Thymus (tissue), 14 donors: ENCODE measurements around the gene ANKRD13D. TPM values are rescaled to one million over a fixed set of nuclear protein-coding genes. Genes with fewer than 3 reads are reported as not detected.

Source experiments
- DNase-seq, 9 donors: peaks; one replicate each; pipeline ENCODE4 v3.0.0-alpha.2; 2013; ENCODE audit warnings: low spot score in 9 of 9, low read depth in 6 of 9, missing footprints in 1 of 9
- H3K27ac ChIP-seq, 2 donors: one replicate each; pipeline ENCODE4 v1.5.1; 2013; ENCODE audit warnings: control low read depth in 1 of 2, low read depth in 1 of 2, low read length in 1 of 2, mild to moderate bottlenecking in 1 of 2, moderate library complexity in 1 of 2
- H3K27me3 ChIP-seq, 2 donors: one replicate each; pipeline ENCODE4 v1.5.1; 2013; ENCODE audit warnings: low read length in 1 of 2; ENCODE audit not compliant: control insufficient read depth in 2 of 2, insufficient read depth in 1 of 2
- H3K36me3 ChIP-seq, 2 donors: one replicate each; pipeline ENCODE4 v1.5.1; 2013; ENCODE audit warnings: low read length in 1 of 2, mild to moderate bottlenecking in 1 of 2, moderate library complexity in 1 of 2; ENCODE audit not compliant: control insufficient read depth in 2 of 2, insufficient read depth in 2 of 2
- H3K4me1 ChIP-seq, 2 donors: one replicate each; pipeline ENCODE4 v1.5.1; 2013; ENCODE audit warnings: low read length in 2 of 2; ENCODE audit not compliant: control insufficient read depth in 2 of 2, insufficient read depth in 2 of 2
- H3K4me3 ChIP-seq, 2 donors: one replicate each; pipeline ENCODE4 v1.5.1; 2013; ENCODE audit warnings: low read length in 2 of 2, control low read depth in 1 of 2, mild to moderate bottlenecking in 1 of 2
- H3K9me3 ChIP-seq, 2 donors: one replicate each; pipeline ENCODE4 v1.5.1; 2013; ENCODE audit warnings: low read length in 1 of 2, mild to moderate bottlenecking in 1 of 2; ENCODE audit not compliant: control insufficient read depth in 2 of 2, insufficient read depth in 1 of 2
- WGBS: extraction: QIAGEN DNeasy Blood & Tissue Kit; methylation state at CpG from one replicate; pipeline ENCODE4 v1.1.7; 2013; 5-methylcytosine and 5-hydroxymethylcytosine counted together
- long read RNA-seq, 10 donors: transcript quantifications; one replicate each; lab custom pipeline, GENCODE V29; 2026
- polyA plus RNA-seq: library from polyadenylated mRNA; stranded (reverse); fragments of 200-250 nt; gene quantifications from one replicate; pipeline ENCODE4 v1.2.3, GENCODE V29; 2013
- total RNA-seq: library from RNA; stranded (reverse); fragments of 120-200 nt; gene quantifications from one replicate; pipeline ENCODE4 v1.2.4, GENCODE V29; 2013
- donor health status: healthy.

The ANKRD13D gene
- total RNA-seq (32.1 TPM), polyA plus RNA-seq (99.1 TPM)
- long read RNA-seq, donor 1: 0 reads
- long read RNA-seq, donor 2: 0 reads
- long read RNA-seq, donor 3, partial matches to known transcripts: 0 of 6 reads
- long read RNA-seq, donor 3, other reads (novel, unspliced or antisense): 0 of 6 reads
- long read RNA-seq, donor 4, partial matches to known transcripts: 5 of 9 reads
- long read RNA-seq, donor 4, other reads (novel, unspliced or antisense): 0 of 9 reads
- long read RNA-seq, donor 5, partial matches to known transcripts: 0 of 10 reads
- long read RNA-seq, donor 5, other reads (novel, unspliced or antisense): 0 of 10 reads
- long read RNA-seq, donor 6, partial matches to known transcripts: 0 of 4 reads
- long read RNA-seq, donor 6, other reads (novel, unspliced or antisense): 0 of 4 reads
- long read RNA-seq, donor 7: 0 reads
- long read RNA-seq, donor 8, partial matches to known transcripts: 0 of 4 reads
- long read RNA-seq, donor 8, other reads (novel, unspliced or antisense): 0 of 4 reads
- long read RNA-seq, donor 9, partial matches to known transcripts: 0 of 2 reads
- long read RNA-seq, donor 9, other reads (novel, unspliced or antisense): 0 of 2 reads
- long read RNA-seq, donor 10, transcript ANKRD13D-202 (15 exons, 2,881 nt): major isoform, 6 of 10 reads
- long read RNA-seq, donor 10, partial matches to known transcripts: 0 of 10 reads
- long read RNA-seq, donor 10, other reads (novel, unspliced or antisense): 0 of 10 reads

GRCh38 chr11:67289226-67289650 is at the start of gene ANKRD13D:
TSS of gene ANKRD13D (plus strand) at chr11:67289303. CDS start at chr11:67289461, 158 bp downstream.
- peaks cover 0 to 11% of the 10 kb centered on the region in 2 donors for H3K9me3 ChIP-seq
- peak within 1 kb of the TSS; percentile 71 to 80 for H3K4me3 ChIP-seq
- H3K36me3 ChIP-seq: peaks cover 46 to 74% of the 10 kb centered on the region in 2 donors
- no peak for DNase-seq
- H3K27me3 ChIP-seq: no peaks in the 10 kb centered on the region
- WGBS: 0% methylated on average over 51 of the region's 56 CpGs
- H3K4me1 ChIP-seq: peaks cover 26 to 49% of the 10 kb centered on the region in 2 donors
- H3K27ac ChIP-seq: peak within 1 kb of the TSS; percentile 95 to 97

- Histone ChIP-seq H3K4me3 (peak overlapping the region; percentile 67 to 73), H3K4me1 (peaks cover 20 to 38% of the 10 kb centered on the region in 2 donors), H3K9me3 (no peaks in the 10 kb centered on the region), H3K27ac (peak overlapping the region; percentile 92), H3K36me3 (peaks cover 10 to 32% of the 10 kb centered on the region in 2 donors), H3K27me3 (no peaks in the 10 kb centered on the region)
- under 1% methylated on average over 31 of the region's 31 CpGs for WGBS
- peak; percentile 79 to 98 (median 95) for DNase-seq
Measured at GRCh38 chr11:67239783-67240575, 49.1 kb upstream of the ANKRD13D start.

- H3K36me3 ChIP-seq: peaks cover 17 to 40% of the 10 kb centered on the region in 2 donors
- WGBS: under 1% methylated on average over 16 of the region's 16 CpGs
- H3K4me1 ChIP-seq: peaks cover 20 to 38% of the 10 kb centered on the region in 2 donors
- peak in 4 of 9 donors; percentile 56 to 73 (median 64) for DNase-seq
- peak overlapping the region; percentile 92 for H3K27ac ChIP-seq
- no peaks in the 10 kb centered on the region for H3K9me3 ChIP-seq
- H3K4me3 ChIP-seq: peak overlapping the region; percentile 67 to 73
- H3K27me3 ChIP-seq: no peaks in the 10 kb centered on the region
Measured at GRCh38 chr11:67240576-67241389, 48.3 kb upstream of the ANKRD13D start.

GRCh38 chr11:67242548-67242947 is 46.6 kb upstream of the ANKRD13D start:
- H3K27me3 ChIP-seq: no peaks in the 10 kb centered on the region
- H3K4me1 ChIP-seq: peaks cover 20 to 38% of the 10 kb centered on the region in 2 donors
- WGBS: 94% methylated on average over 1 of the region's 1 CpG
- H3K36me3 ChIP-seq: peaks cover 31 to 53% of the 10 kb centered on the region in 2 donors
- no peaks in the 10 kb centered on the region for H3K9me3 ChIP-seq
- no peak overlapping the region for H3K27ac ChIP-seq
- no peak overlapping the region for H3K4me3 ChIP-seq
- DNase-seq: no peak

- no peaks in the 10 kb centered on the region for H3K27me3 ChIP-seq
- no peak for DNase-seq
- peaks cover 20 to 38% of the 10 kb centered on the region in 2 donors for H3K4me1 ChIP-seq
- H3K9me3 ChIP-seq: no peaks in the 10 kb centered on the region
- H3K36me3 ChIP-seq: peaks cover 34 to 58% of the 10 kb centered on the region in 2 donors
- 98% methylated on average over 2 of the region's 2 CpGs for WGBS
- H3K4me3 ChIP-seq: no peak overlapping the region
- H3K27ac ChIP-seq: no peak overlapping the region
Measured at GRCh38 chr11:67243051-67243450, 46.1 kb upstream of the ANKRD13D start.

- 98% methylated on average over 11 of the region's 11 CpGs for WGBS
- Histone ChIP-seq H3K27ac (no peak overlapping the region), H3K27me3 (no peaks in the 10 kb centered on the region), H3K36me3 (peaks cover 54 to 78% of the 10 kb centered on the region in 2 donors), H3K9me3 (no peaks in the 10 kb centered on the region), H3K4me3 (no peak overlapping the region), H3K4me1 (peaks cover 11 to 23% of the 10 kb centered on the region in 2 donors)
- no peak for DNase-seq
Measured at GRCh38 chr11:67245046-67245445, 44.1 kb upstream of the ANKRD13D start.

- H3K4me3 ChIP-seq: no peak overlapping the region
- H3K9me3 ChIP-seq: no peaks in the 10 kb centered on the region
- peaks cover 83 to 97% of the 10 kb centered on the region in 2 donors for H3K36me3 ChIP-seq
- no peak for DNase-seq
- 97% methylated on average over 5 of the region's 5 CpGs for WGBS
- H3K4me1 ChIP-seq: no peaks in the 10 kb centered on the region
- no peaks in the 10 kb centered on the region for H3K27me3 ChIP-seq
- H3K27ac ChIP-seq: no peak overlapping the region
Measured at GRCh38 chr11:67247946-67248550, 41.1 kb upstream of the ANKRD13D start.

GRCh38 chr11:67248653-67249052 is 40.5 kb upstream of the ANKRD13D start:
- Histone ChIP-seq H3K27ac (no peak overlapping the region), H3K27me3 (no peaks in the 10 kb centered on the region), H3K36me3 (peaks cover 86 to 98% of the 10 kb centered on the region in 2 donors), H3K9me3 (no peaks in the 10 kb centered on the region), H3K4me1 (no peaks in the 10 kb centered on the region), H3K4me3 (no peak overlapping the region)
- no peak for DNase-seq
